GM18870 (cell line): ENCODE results near the gene GNG2.

ENCODE experiments used
- ATAC-seq: cut with Tn5 transposase; IDR thresholded peaks from one replicate; pipeline ENCODE4 v1.9.1; 2021; ENCODE audit warnings: moderate library complexity; ENCODE audit not compliant: unreplicated experiment

GNG2 gene

DNA sequence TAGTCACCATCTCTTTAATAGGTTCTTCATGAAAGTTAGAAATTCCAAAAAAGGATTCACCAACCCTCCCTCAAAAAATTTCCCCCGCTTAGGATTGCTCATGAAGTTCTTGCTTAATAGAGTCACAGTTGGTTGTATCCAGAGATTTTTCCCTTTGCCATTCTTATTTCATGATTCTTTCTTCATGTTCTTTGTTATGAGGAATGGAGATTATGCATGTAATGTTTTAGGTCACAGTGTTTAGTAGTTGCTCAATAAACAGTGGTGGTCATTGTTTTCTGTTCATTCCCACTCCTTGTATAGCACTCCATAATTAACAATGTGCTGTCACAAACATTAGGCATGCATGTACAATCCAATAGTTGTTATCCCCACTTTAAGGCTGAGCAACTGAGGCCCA is 77.7 kb downstream of the GNG2 start:
- no peak for ATAC-seq

DNA sequence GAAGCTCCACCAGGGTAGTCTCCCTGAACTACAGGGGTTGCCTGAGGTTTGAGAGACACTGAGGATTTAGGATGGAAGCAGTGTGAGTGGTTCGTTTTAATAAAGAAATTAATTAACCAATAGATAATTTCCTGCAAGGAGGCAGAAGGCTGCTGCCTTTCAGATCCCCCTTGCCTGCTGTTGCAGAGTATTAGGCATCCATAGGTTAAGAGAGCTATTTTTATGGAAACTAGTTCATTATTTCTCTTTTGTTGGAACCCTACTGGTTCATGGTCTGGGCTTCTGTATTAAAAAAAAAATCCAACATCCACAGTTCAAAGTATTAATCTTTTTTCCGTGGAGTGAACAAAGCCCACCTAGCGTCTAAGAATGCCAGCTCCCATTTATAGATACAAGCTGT is 78.4 kb downstream of the GNG2 start:
- ATAC-seq, result no peak

DNA sequence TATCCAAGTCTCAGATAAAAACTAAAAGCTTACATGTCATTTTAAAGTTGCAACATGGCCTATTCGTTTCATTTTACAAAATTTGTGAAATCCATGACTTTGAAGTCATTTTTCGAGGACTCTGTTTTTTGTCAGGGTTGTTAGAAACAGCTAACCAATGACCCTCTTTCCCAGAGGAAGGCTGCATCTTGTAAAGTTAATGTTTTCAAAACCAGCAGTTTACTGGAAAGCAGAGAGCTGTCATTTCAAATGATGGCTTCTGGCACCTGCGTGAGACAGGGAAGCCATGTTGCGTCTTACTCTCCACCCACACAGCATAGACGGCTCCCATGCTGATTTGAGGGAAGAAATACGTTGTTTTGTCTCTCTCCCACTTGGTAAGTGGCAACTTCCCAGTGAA is 78.8 kb downstream of the GNG2 start:
- no peak for ATAC-seq

DNA sequence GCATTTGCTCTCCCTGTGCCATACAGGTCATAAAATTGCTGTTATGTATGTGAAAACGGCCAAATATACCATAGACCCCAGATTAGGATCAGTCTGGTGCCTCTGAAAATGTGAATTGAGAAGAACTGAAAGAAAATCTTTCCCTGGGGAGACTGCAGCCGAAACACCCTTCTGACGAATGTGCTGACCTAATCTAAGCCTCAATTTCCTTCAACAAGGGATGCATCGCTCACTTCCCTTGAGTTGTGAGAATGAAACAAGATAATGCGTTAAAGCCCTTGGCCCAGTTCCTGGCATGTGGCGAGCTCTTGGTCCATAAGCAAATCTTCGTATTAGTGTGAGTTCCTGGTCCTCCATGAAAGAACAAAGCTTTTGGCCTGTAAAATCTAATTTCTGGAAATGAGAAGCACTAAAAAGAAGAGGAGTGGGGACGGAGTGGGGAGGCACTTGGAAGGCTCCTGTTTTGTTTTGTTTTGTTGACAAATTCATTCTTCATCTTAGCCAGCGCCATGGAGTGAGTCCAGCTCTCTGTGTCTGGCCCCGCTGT is 79.4 kb downstream of the GNG2 start:
- ATAC-seq, result no peak

DNA sequence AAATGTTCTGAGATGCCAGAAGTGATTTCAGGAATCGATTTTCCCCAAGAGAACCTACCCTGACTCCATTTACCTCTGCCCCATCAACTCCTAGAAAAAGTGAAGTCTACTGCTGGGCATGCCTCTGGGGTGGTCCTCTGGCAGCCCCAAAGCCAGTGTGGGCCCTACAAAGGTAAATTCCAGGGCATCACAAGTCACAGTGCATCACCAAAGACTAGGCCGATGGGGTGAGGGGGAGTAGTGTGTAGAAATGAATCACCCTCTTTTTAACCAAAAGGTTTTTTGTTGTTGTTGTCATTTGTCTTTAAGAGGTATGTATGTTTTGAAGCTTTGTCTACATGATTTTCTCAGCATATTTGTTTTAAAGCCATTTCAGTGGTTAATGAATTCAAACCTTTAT is 82.6 kb downstream of the GNG2 start:
- no peak for ATAC-seq

DNA sequence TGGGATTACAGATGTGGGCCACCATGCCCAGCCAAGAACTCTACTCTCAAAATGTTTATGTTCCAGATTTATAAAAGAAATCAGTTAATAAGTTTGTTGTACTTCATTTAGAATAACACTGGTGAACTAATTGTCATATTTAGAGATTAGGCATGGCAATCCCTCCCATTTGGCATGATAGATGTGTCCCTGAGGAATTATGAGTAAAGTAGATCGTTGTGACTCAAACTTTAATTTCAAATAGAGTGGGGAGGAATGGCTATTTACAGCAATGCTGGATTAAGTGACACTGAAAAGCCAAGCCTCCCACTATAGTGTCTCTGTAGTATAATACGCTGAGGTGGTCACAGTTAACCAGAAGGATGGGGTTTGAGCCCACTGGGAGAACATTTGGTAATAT is 89.6 kb downstream of the GNG2 start:
- no peak for ATAC-seq

DNA sequence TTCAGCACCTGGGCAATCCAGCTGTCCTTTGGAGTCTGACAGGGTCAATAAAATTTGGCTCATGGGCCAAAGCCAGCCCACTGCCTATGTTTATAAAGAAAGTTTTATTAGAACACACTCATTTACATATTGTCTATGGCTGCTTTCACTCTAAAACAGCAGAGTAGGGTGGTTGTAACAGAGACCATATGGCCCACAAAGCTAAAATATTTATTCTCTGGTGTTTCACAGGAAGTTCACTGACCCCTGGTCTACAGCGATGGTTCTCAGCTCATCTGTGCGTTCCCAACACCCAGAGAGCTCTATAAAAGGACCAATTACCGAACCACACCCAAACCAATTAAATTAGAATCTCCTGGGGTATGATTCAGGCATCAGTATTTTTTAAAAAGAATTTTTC is 91.2 kb downstream of the GNG2 start:
- no peak for ATAC-seq

DNA sequence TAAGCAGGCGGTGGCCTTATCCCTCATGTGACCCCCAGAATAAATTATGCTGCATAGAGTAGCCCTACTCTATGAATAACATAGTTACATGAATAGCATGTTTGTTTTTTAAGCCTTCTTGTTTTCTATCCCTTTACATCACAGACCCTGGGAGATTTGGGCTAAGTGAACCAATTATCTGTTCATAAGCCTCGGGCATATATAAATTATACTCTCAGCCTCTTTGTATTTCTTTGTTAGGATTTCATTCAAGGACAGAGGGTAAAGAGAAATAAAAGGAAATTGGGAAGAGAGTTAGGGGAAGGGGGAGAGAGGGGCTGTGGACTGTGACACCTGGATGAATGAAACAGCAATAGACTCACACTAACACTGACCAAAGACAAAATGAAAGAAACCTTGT is 93.6 kb downstream of the GNG2 start:
- ATAC-seq, result no peak

DNA sequence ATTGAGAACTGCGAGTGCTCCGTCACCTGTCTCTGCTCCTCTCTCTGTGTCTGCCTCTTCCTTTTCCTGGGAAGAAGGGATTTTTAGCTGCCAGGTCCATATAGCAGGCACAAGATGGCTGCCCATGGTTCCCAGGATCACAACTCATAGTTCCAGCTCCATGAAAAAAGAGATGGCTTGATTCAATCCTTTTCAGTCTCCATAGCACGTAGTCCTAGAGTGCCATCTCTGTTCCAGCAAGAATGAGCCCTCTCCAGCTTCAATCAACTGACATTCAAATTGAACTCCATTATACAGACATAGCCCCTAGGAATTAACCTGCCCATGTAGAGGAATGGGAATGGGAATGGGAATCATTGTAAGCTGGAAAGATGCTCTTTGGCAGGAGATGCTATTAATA is 94.2 kb downstream of the GNG2 start:
- ATAC-seq, result no peak

DNA sequence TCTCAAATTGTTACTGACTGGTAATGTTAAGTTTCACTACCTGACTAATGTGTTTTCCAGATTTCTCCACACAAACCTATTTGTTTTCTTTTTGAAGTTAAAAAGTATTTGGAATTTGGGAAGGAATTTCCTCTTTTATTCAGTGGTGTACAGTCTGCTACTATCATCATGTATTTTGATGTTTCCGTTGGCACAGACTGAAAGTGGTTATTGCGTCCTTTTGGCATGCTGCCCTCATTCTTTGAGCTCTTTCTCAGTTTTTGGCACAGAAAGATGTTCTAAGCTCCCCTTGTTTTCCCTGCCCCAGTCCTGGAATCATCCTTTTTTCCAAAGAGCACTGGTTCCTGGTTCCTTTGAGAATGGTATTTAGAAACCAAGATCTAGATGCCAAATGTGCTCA is 97.5 kb downstream of the GNG2 start:
- ATAC-seq, result no peak

DNA sequence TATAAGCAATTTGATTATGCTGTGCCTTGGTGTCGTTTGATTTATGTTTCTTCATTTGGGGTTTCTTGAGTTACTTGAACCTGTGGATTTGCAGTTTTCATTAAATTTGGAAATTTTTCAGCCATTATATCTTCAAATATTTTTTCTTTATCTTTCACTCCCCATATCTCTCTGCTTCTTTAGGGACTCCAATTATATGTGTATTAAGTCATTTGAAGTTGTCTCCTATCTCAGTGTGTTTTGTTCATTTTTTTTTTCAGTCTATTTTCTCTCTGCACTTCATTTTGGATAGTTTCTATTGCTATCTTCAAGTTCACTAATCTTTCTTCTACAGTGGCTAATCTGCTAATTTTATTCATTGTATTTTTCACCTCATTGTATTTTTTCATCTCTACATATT is 99.5 kb downstream of the GNG2 start:
- no peak for ATAC-seq

DNA sequence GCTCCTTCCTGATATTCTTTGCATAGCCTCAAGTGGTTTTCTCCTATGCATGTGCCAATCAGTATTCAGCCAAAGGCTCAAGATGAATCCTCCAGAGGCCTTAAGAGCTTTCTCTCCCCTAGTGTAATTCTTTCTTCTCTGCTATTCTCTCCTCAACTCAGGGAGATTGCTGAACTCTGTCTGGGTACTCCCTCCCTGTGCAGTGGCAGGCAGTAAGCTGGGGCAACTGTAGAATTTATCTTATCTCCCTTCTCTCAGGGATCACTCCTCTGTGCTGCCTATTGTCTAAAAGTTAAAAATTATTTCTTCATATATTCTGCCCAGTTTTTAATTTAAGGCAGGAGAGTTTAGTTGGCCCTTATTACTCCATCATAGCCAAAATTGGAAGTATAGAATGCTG is 100.5 kb downstream of the GNG2 start:
- ATAC-seq, result no peak

DNA sequence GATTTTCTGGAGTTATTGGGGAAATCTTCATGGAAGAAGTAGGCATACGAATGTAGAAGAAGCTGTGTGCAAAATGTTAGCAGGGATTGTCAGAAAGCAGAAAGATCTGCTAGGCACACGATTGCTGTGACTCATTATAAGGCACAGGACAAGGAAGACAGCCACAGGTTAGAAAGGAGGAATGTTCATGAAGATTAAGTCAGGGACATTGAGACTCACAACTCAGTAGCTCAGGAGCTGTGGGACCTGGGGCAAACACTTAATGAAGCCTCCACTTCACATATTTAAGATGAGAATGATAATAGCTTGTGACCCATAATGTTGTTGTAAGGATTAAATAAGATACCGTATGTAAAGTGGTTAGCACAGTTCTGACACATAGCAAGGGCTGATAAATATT is 102.3 kb downstream of the GNG2 start:
- ATAC-seq, result no peak

DNA sequence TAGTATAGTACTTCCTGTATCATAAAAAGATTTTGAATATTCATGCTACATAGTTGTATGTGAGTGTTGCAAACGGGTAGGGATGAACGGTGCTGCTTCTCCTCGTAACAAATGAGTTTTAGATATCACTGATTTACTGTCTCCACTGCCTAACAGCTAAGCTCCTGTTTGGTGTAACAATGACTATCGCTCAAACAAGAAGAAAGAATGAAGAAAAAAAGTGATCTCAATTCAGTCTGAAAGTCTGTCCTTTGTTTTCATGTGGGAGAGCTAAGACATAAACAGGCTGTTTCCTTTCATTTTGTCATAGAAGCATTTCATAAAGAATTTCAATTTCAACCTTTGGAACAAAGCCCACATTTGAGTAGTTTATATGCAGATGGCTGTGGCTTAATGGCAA is 102.9 kb downstream of the GNG2 start:
- ATAC-seq, result no peak

DNA sequence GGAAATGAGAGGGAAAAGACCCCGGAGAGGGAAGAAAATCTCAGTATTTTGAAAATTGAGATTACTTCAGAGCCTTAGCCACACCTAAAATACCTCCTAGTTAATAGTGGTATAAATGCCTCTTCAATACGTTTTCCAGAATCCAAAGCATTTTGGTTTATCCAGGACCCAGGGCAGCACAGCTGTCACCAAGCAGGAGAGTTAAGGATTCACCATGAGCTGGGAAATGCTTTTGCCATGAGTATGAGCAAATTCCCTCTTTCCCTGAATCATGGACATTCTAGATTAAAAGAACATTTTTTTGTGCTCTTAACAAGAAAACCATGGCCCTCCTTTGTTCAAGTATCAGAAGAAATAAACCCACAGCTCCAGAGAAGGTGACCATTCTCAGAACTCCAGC is 107.1 kb downstream of the GNG2 start:
- no peak for ATAC-seq

DNA sequence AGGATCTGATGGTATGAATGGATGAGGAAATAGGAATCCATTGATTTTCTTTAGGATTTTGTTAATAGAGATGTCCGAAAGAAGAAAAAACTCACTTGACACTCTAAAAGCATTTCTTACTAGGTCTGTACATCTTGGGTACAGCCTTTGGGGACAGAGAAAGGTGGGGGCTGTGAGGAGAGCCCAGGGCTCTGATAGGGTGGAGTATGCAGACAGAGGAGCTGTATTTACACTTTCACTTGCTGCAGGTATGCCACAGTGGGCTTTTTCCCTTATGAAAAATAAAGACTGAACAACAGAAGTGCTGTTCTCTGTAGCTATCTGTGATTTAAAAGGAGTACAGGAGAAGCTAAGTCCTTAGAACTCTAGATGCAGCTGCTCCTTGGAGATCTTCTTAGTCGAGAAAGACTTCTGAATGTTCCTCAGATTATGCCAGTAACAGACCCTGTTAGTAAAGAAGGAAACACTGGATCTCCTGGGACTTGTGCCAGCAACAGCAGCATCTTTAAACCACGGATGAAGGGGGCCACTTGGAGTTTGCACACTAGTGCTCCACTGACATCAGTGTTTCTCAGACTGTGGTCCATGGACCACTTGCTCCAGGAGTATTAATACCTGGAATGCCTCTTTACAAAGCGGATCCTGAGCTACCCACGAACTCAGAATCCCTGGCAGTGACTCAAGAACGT is 109.6 kb downstream of the GNG2 start:
- ATAC-seq, result no peak

DNA sequence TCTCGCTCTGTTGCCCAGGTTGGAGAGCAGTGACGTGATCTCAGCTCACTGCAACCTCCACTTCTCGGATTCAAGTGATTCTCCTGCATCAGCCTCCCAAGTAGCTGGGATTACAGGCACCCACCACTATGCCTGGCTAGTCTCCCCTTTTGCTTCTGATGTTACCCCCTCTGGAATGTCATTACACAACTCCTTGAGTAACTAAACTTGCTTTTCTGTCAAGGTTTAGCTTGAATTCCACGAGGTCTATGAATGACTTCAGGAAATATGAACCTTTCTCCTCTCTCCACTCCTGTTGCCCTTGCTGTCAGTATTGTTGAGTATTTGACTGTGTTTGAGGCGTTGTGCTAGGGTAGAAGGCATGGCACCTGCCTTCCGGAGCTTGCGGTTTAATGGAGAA is 112.2 kb downstream of the GNG2 start:
- ATAC-seq, result no peak

DNA sequence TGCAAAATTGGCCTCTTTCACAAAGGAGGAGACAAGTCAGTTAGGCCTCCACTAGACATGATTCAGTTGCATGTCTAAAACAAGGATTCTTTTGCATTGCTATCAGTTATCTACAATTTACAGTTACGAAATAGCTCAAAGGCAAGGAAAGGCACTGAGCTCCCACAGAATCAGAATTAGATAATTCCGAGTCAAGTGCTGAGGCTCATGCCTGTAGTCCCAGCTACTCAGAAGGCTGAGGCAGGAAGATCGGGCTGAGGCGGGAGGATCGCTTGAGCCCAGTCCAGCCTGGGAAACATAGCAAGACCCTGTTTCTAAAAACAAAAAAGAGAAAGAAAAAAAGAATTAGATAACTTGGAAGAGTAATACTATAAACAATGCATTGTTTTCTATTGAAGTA is 116.7 kb downstream of the GNG2 start:
- no peak for ATAC-seq

DNA sequence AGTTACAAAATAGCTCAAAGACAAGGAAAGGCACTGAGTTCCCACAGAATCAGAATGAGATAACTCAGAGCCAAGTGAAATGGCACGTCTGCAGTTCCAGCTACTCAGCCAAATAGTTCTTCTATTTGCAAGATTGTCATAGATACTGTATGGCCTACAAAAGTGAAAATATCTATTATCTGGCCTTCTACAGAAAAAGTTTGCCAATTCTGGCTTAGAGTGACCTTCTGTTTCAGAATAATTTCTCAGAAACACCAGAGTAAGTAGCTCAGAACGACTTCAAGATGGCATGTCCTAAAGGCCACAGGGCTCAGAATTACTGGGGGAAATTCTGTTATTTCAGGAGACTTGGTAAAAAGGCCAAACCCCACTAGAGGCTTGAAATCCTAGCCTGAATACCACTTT is 118.3 kb downstream of the GNG2 start:
- ATAC-seq, result no peak

DNA sequence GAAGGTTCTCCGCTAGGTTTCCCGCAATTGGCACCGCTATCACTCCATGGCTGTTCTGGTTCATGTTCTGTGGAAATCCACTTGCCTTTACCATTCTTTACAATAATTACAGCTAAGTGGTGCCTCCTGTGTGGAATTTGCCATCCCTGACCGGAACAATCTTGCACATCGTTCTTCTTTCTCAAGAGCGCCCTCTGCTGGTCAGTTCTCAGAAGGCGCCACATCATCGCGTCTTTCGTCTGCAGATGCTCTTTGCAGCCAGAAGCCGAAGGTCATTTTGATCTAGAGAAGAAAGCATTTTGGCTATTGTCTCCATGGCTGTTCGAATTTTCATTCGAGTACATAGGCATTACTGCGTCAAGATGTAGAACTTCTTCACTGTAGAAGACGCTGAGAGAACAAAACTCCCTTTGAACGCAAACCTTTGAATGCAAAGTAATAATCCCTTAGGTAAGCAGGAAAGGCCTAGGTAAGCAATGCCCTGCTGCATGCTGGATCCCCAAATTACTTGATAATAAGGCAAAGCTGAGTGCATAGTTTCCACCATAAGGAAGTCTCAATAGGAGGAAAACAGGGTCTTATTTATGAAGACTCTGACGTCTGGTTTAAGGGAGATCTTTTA is 118.8 kb downstream of the GNG2 start:
- ATAC-seq, result no peak

DNA sequence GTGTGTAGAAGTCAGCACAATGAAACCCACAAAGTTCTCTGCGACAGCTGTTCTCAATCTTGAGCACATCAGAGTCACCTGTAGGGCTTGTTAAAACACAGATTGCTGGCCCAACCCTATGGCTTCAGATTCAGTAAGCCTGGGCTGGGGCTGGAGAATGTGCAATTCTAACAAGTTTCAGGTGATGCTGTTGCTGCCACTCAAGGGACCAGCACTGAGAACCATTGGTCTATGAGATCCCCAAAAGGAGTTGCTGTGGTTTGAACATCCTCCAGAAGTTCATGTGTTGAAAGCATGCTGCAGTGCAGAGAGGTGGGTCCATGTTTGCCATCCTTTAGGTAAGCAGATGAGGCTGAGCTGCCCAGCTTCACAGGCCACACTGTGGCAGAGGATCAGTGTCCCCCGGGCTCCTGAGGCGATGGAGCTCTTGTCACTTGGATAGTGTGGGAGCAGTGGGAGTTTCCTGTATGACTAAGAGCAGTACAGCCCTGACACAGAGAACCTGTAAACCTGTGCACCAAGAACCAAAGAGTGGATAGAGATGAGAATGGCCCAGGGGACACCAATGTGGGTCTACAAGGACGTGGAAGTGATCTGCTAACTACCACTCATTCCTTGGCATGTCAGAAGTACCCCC is 120.9 kb downstream of the GNG2 start:
- no peak for ATAC-seq

DNA sequence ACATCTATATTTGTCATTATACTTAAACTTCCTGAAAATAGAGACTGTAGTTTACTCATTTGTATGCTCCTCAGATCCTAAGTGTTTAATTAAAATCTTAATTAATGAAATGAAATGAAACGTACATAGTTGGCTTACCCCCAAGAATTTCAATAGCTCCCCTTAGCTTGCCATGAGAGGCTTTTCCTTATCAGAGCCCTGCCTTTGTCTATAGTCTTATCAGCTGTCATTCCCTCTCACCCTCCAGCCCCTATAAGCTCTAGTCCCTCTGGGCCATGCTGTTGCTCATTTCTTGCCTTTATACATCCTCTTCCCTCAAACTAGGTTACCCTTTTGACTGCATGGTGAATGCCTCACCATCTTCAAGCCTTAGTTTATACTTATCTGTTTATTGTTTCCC is 127.8 kb downstream of the GNG2 start:
- no peak for ATAC-seq
